ENCODE results near the gene ARID4B.

Gene ARID4B

DNA sequence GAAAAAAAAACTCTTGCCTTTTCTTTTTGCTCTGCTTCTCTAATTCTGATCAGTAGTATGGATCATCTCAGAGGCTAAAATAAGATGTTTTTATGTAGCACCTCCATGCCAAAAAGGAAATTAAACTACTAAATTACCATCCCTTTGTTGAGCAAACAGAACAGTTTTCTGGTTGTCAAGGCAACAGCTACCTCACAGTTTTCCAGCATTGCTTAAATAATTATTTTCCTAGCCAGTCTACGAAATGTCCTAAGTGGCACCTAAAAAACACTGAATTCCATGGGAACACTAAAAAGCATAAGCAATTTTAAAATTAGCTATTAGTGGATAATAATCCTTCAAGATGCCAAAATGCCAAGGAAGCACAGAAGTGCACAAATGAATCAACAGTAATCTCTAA lies 61.7 kb downstream of the ARID4B start:
- Histone ChIP-seq H3K79me2 (ENCODE audit: insufficient read depth, low read length) (peaks cover 96% of the 10 kb centered on the region), H4K20me1 (ENCODE audit: low read depth, low read length) (peaks cover 15% of the 10 kb centered on the region), H3K27ac (ENCODE audit: low read depth, low read length) (no peak overlapping the region), H2AFZ (ENCODE audit: low read depth, low read length, severe bottlenecking) (no peak overlapping the region), H3K9ac (ENCODE audit: low read length) (no peak overlapping the region), H3K4me3 (ENCODE audit: insufficient read depth, low read length, poor library complexity, severe bottlenecking) (no peak overlapping the region), H3F3A (ENCODE audit: insufficient read depth) (peaks cover 9% of the 10 kb centered on the region; the same call in 1 of the 2 replicates), H3K9me2 (replicated peaks; ENCODE audit: insufficient read depth, low read length) (no peaks in the 10 kb centered on the region), H3K4me2 (ENCODE audit: low read depth, low read length, poor library complexity, severe bottlenecking) (no peak overlapping the region), H3K36me3 (ENCODE audit: low read length) (no peaks in the 10 kb centered on the region), H3K27me3 (ENCODE audit: low read length) (no peaks in the 10 kb centered on the region), H3K9me3 (ENCODE audit: insufficient read depth, low read length) (no peaks in the 10 kb centered on the region)
- TF ChIP-seq CTCF (IDR thresholded peaks at IDR 0.05; ENCODE audit: insufficient read depth, low read length, poor library complexity, severe bottlenecking) (no peak), EZH2phosphoT487 (conservative IDR thresholded peaks at IDR 0.05; ENCODE audit: low read length) (no peak)

DNA sequence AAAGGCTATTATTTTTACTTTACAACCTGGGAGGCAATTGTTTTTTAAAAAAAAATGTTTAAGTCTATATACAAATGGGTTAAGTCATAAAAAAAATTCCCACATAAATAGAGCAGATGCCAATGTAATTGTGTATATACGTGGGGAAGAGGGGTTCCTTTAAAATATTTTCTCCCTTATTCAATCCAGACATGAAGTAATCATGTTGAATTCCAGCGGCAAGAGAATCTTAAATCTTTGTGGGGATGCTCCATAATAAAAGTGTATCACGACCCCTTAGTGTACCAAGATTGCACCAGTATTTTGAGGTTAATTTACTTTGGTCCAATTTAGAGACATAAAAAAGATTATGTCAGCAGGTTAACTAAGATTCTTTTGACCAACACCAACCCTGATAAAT lies 62.1 kb downstream of the ARID4B start:
- Histone ChIP-seq H2AFZ (ENCODE audit: low read depth, low read length, severe bottlenecking) (no peak overlapping the region), H3K27ac (ENCODE audit: low read depth, low read length) (no peak overlapping the region), H3K27me3 (ENCODE audit: low read length) (no peaks in the 10 kb centered on the region), H3F3A (ENCODE audit: insufficient read depth) (peaks cover 9% of the 10 kb centered on the region; the same call in 1 of the 2 replicates), H4K20me1 (ENCODE audit: low read depth, low read length) (peaks cover 15% of the 10 kb centered on the region), H3K9ac (ENCODE audit: low read length) (no peak overlapping the region), H3K9me3 (ENCODE audit: insufficient read depth, low read length) (no peaks in the 10 kb centered on the region), H3K4me3 (ENCODE audit: insufficient read depth, low read length, poor library complexity, severe bottlenecking) (no peak overlapping the region), H3K79me2 (ENCODE audit: insufficient read depth, low read length) (peaks cover 96% of the 10 kb centered on the region), H3K4me2 (ENCODE audit: low read depth, low read length, poor library complexity, severe bottlenecking) (no peak overlapping the region), H3K9me2 (replicated peaks; ENCODE audit: insufficient read depth, low read length) (no peaks in the 10 kb centered on the region), H3K36me3 (ENCODE audit: low read length) (no peaks in the 10 kb centered on the region)
- TF ChIP-seq CTCF (IDR thresholded peaks at IDR 0.05; ENCODE audit: insufficient read depth, low read length, poor library complexity, severe bottlenecking) (no peak), EZH2phosphoT487 (conservative IDR thresholded peaks at IDR 0.05; ENCODE audit: low read length) (no peak)

GRCh38 chr1:235264327-235264726 lies 63.7 kb downstream of the ARID4B start:
- Histone ChIP-seq H3K9me3 (ENCODE audit: insufficient read depth, low read length) (no peaks in the 10 kb centered on the region), H2AFZ (ENCODE audit: low read depth, low read length, severe bottlenecking) (no peak overlapping the region), H3K4me2 (ENCODE audit: low read depth, low read length, poor library complexity, severe bottlenecking) (no peak overlapping the region), H3F3A (ENCODE audit: insufficient read depth) (peaks cover 9% of the 10 kb centered on the region; the same call in 1 of the 2 replicates), H3K27ac (ENCODE audit: low read depth, low read length) (no peak overlapping the region), H4K20me1 (ENCODE audit: low read depth, low read length) (peaks cover 15% of the 10 kb centered on the region), H3K79me2 (ENCODE audit: insufficient read depth, low read length) (peaks cover 94% of the 10 kb centered on the region), H3K4me3 (ENCODE audit: insufficient read depth, low read length, poor library complexity, severe bottlenecking) (no peak overlapping the region), H3K27me3 (ENCODE audit: low read length) (no peaks in the 10 kb centered on the region), H3K9ac (ENCODE audit: low read length) (no peak overlapping the region), H3K36me3 (ENCODE audit: low read length) (peaks cover 6% of the 10 kb centered on the region; the same call in 1 of the 2 replicates), H3K9me2 (replicated peaks; ENCODE audit: insufficient read depth, low read length) (no peaks in the 10 kb centered on the region)
- TF ChIP-seq EZH2phosphoT487 (conservative IDR thresholded peaks at IDR 0.05; ENCODE audit: low read length): no peak
- no peak for TF ChIP-seq CTCF (IDR thresholded peaks at IDR 0.05; ENCODE audit: insufficient read depth, low read length, poor library complexity, severe bottlenecking)
